AG04450 (cell line): ENCODE results near the gene TM4SF1. TPM values are rescaled to one million over a fixed set of nuclear protein-coding genes. Genes with fewer than 3 reads are reported as not detected.

Experiments
- CTCF ChIA-PET: fragments of 300-600, 350-600 bp; formaldehyde crosslinking; extraction: SDS; loops from one replicate; lab custom pipeline; 2022; ENCODE audit warnings: antibody characterized with exemption, inconsistent platforms; lab: Charles Lee
- POLR2A ChIA-PET: fragments of 350-600 bp; formaldehyde crosslinking; extraction: SDS; loops from one replicate; lab custom pipeline; 2021; ENCODE audit warnings: antibody characterized with exemption, inconsistent platforms; lab: Yijun Ruan, JAX
- DNase-seq: peaks from one replicate; pipeline ENCODE4 v3.0.0-alpha.2; 2011; ENCODE audit warnings: low read depth, low spot score
- H3K27ac ChIP-seq: one replicate; pipeline ENCODE4 v1.5.1; 2012; ENCODE audit warnings: low read depth, low read length, control low read depth
- H3K27me3 ChIP-seq: one replicate; pipeline ENCODE4 v1.6.0; 2012; ENCODE audit warnings: low read length; ENCODE audit not compliant: control insufficient read depth, insufficient read depth
- H3K4me3 ChIP-seq: 2 replicates; pipeline ENCODE4 v1.5.1; 2011; ENCODE audit warnings: mild to moderate bottlenecking, low read depth, low read length, control low read depth
- H3K9me3 ChIP-seq: 2 replicates; pipeline ENCODE4 v1.5.1; 2012; ENCODE audit warnings: low read length; ENCODE audit not compliant: control insufficient read depth, insufficient read depth
- CTCF ChIP-seq: IDR thresholded peaks from 2 replicates; pipeline ENCODE4 v1.5.1; 2011; ENCODE audit warnings: low read depth, low read length, control low read depth, inconsistent platforms
- polyA plus RNA-seq: library from polyadenylated mRNA; depleted of rRNA; stranded (reverse); fragments of >200 nt; gene quantifications from 2 replicates; pipeline ENCODE4 v1.2.3, GENCODE V29; 2011

The TM4SF1 gene
- polyA plus RNA-seq, 1 experiment = 260 TPM

- ChIA-PET CTCF (interaction anchor here (1.4 kb wide), 1 partner anchor 207 kb away, joined by 3 read pairs; no protein-coding TSS in a partner anchor), POLR2A (interaction anchor here (0.6 kb wide), 1 partner anchor 374 kb away, joined by 7 read pairs; no protein-coding TSS in a partner anchor)
- Histone ChIP-seq H3K4me3 (no peak overlapping the region), H3K9me3 (no peaks in the 10 kb centered on the region), H3K27me3 (no peaks in the 10 kb centered on the region), H3K27ac (no peak overlapping the region)
- TF ChIP-seq CTCF = no peak
- DNase-seq = no peak
Observed at GRCh38 chr3:149327156-149327555, 50.3 kb downstream of the TM4SF1 start.

GRCh38 chr3:149325581-149325980, 51.9 kb downstream of the TM4SF1 start:
- no peak overlapping the region for H3K27ac ChIP-seq
- no peak for TF ChIP-seq CTCF
- no peaks in the 10 kb centered on the region for H3K9me3 ChIP-seq
- DNase-seq = no peak
- no peaks in the 10 kb centered on the region for H3K27me3 ChIP-seq
- no peak overlapping the region for H3K4me3 ChIP-seq
- ChIA-PET POLR2A (no interaction called here), CTCF (interaction anchor here (0.6 to 1.3 kb wide), 3 partner anchors 8 to 370 kb away, joined by 3 read pairs; partner anchors contain the start of gene TM4SF18)

- Histone ChIP-seq H3K27ac (no peak overlapping the region), H3K27me3 (no peaks in the 10 kb centered on the region), H3K9me3 (no peaks in the 10 kb centered on the region), H3K4me3 (no peak overlapping the region)
- CTCF ChIA-PET = interaction anchor here (1.1 to 1.3 kb wide), 2 partner anchors 9 to 204 kb away, joined by 3 read pairs; partner anchors contain the start of gene TM4SF18
- no peak for DNase-seq
- POLR2A ChIA-PET = no interaction called here
- no peak for TF ChIP-seq CTCF
Observed at GRCh38 chr3:149324332-149324731, 53.1 kb downstream of the TM4SF1 start.

GRCh38 chr3:149321640-149322039, 55.8 kb downstream of the TM4SF1 start:
- H3K9me3 ChIP-seq = no peaks in the 10 kb centered on the region
- H3K4me3 ChIP-seq = no peak overlapping the region
- DNase-seq = no peak
- no peaks in the 10 kb centered on the region for H3K27me3 ChIP-seq
- no peak for TF ChIP-seq CTCF
- CTCF ChIA-PET = no interaction called here
- H3K27ac ChIP-seq = no peak overlapping the region
- POLR2A ChIA-PET = no interaction called here

- ChIA-PET CTCF (no interaction called here), POLR2A (no interaction called here)
- no peak for DNase-seq
- Histone ChIP-seq H3K4me3 (no peak overlapping the region), H3K27ac (no peak overlapping the region), H3K27me3 (no peaks in the 10 kb centered on the region), H3K9me3 (no peaks in the 10 kb centered on the region)
- TF ChIP-seq CTCF = no peak
Observed at GRCh38 chr3:149321136-149321535, 56.3 kb downstream of the TM4SF1 start.
